SK-N-SH (cell line): ENCODE results near the gene PLAGL2. TPM values are rescaled to one million over a fixed set of nuclear protein-coding genes. Genes with fewer than 3 reads are reported as not detected.

ENCODE experiments used
- CTCF ChIA-PET: fragments of 300-600, 350-600 bp; formaldehyde crosslinking; extraction: SDS; loops from one replicate; lab custom pipeline; 2021; lab: Yijun Ruan, JAX
- POLR2A ChIA-PET: fragments of 350-600 bp; sonication (Branson Sonifier 250); formaldehyde crosslinking; extraction: SDS; loops from one replicate; lab custom pipeline; 2020; ENCODE audit warnings: antibody characterized with exemption, inconsistent platforms; lab: Yijun Ruan, JAX
- DNase-seq: peaks from one replicate; pipeline ENCODE4 v3.0.0; 2012
- H2AFZ ChIP-seq: fragments of 200-600 bp; sonication (generic); 2 replicates; pipeline ENCODE4 v1.8.1; 2016; ENCODE audit warnings: antibody characterized with exemption, mild to moderate bottlenecking, low read depth
- H3F3A ChIP-seq: fragments of 200-600 bp; sonication (generic); replicated peaks from 2 replicates; pipeline ENCODE3; 2016; ENCODE audit warnings: antibody characterized with exemption, mild to moderate bottlenecking; ENCODE audit not compliant: insufficient read depth
- H3K27ac ChIP-seq, 2 experiments: fragments of 200-500 bp in 1 of 2; fragments of 200-600 bp in 1 of 2; sonication (Bioruptor generic) in 1 of 2; sonication (generic), shearing (Covaris generic) in 1 of 2; 2 replicates each; pipeline versions ENCODE4 v1.5.1 to v1.6.1; 2014 to 2016; ENCODE audit warnings: low read depth in 2 of 2, inconsistent platforms in 1 of 2, low read length in 1 of 2, mild to moderate bottlenecking in 1 of 2, mixed read lengths in 1 of 2
- H3K27me3 ChIP-seq: fragments of 200-600 bp; sonication (generic), shearing (Covaris generic); 2 replicates; pipeline ENCODE4 v1.6.1; 2016; ENCODE audit warnings: mixed run types; ENCODE audit not compliant: insufficient read depth
- H3K36me3 ChIP-seq, 2 experiments: fragments of 200-500 bp in 1 of 2; fragments of 200-600 bp in 1 of 2; sonication (Bioruptor generic) in 1 of 2; sonication (generic) in 1 of 2; replicated peaks in 1 of 2; 2 replicates each; pipeline versions ENCODE3 to v1.5.1; 2014 to 2016; ENCODE audit warnings: low read length in 1 of 2, mild to moderate bottlenecking in 1 of 2; ENCODE audit not compliant: insufficient read depth in 2 of 2, control insufficient read depth in 1 of 2
- H3K4me1 ChIP-seq, 2 experiments: fragments of 200-500 bp in 1 of 2; fragments of 200-600 bp in 1 of 2; sonication (Bioruptor generic) in 1 of 2; sonication (generic), shearing (Covaris generic) in 1 of 2; 2 replicates each; pipeline versions ENCODE4 v1.5.1 to v1.6.1; 2014 to 2016; ENCODE audit warnings: low read depth in 1 of 2, low read length in 1 of 2, mixed run types in 1 of 2; ENCODE audit not compliant: insufficient read depth in 2 of 2, control insufficient read depth in 1 of 2
- H3K4me2 ChIP-seq: fragments of 200-600 bp; sonication (generic), shearing (Covaris generic); 2 replicates; pipeline ENCODE4 v1.6.1; 2017; ENCODE audit warnings: mixed run types
- H3K4me3 ChIP-seq, 2 experiments: fragments of 200-500 bp in 1 of 2; fragments of 200-600 bp in 1 of 2; sonication (Bioruptor generic) in 1 of 2; sonication (generic), shearing (Covaris generic) in 1 of 2; 2 replicates each; pipeline versions ENCODE4 v1.5.1 to v1.8.1; 2014 to 2016; ENCODE audit warnings: low read depth in 2 of 2, inconsistent platforms in 1 of 2, low read length in 1 of 2, mild to moderate bottlenecking in 1 of 2, mixed read lengths in 1 of 2, moderate library complexity in 1 of 2
- H3K79me2 ChIP-seq: fragments of 200-600 bp; sonication (generic); 2 replicates; pipeline ENCODE4 v1.8.1; 2017; ENCODE audit warnings: mild to moderate bottlenecking; ENCODE audit not compliant: insufficient read depth
- H3K9ac ChIP-seq: fragments of 200-600 bp; sonication (generic); 2 replicates; pipeline ENCODE4 v1.6.1; 2017; ENCODE audit warnings: mixed run types
- H3K9me2 ChIP-seq: fragments of 200-600 bp; sonication (generic); 2 replicates; pipeline ENCODE4 v1.6.1; 2017; ENCODE audit warnings: mixed run types
- H3K9me3 ChIP-seq: fragments of 200-600 bp; sonication (generic); 2 replicates; pipeline ENCODE4 v1.6.1; 2017; ENCODE audit warnings: mixed run types, mild to moderate bottlenecking, moderate library complexity
- H4K20me1 ChIP-seq: fragments of 200-600 bp; sonication (generic); 2 replicates; pipeline ENCODE4 v1.6.1; 2017; ENCODE audit warnings: mild to moderate bottlenecking, mixed run types; ENCODE audit not compliant: insufficient read depth
- CHD2 ChIP-seq: fragments of 150-350 bp; IDR thresholded peaks from 2 replicates; pipeline ENCODE4 v1.6.1; 2018; ENCODE audit warnings: low read length; ENCODE audit not compliant: partially characterized antibody
- CTCF ChIP-seq: fragments of 200-600 bp; sonication (generic); IDR thresholded peaks from 2 replicates; pipeline ENCODE4 v1.6.1; 2017; ENCODE audit warnings: antibody characterized with exemption, mild to moderate bottlenecking, moderate library complexity
- EP300 ChIP-seq, 2 experiments: IDR thresholded peaks; 2 replicates each; pipeline versions ENCODE4 v1.4.0 to v1.6.1; 2012; ENCODE audit warnings: borderline replicate concordance in 1 of 2, low read depth in 1 of 2, low read length in 1 of 2
- FOSL2 ChIP-seq: IDR thresholded peaks from 2 replicates; pipeline ENCODE4 v1.4.0; 2012; ENCODE audit warnings: low read depth, mild to moderate bottlenecking, moderate library complexity, borderline replicate concordance
- GABPA ChIP-seq: IDR thresholded peaks from 2 replicates; pipeline ENCODE4 v1.4.0; 2012; ENCODE audit warnings: low read depth, mild to moderate bottlenecking
- IRF3 ChIP-seq: fragments of 150-350 bp; IDR thresholded peaks from 2 replicates; pipeline ENCODE4 v1.6.1; 2016; ENCODE audit warnings: mild to moderate bottlenecking, low read depth, low read length
- JUND ChIP-seq: IDR thresholded peaks from 2 replicates; pipeline ENCODE4 v1.4.0; 2012
- NRF1 ChIP-seq: IDR thresholded peaks from 2 replicates; pipeline ENCODE4 v1.6.1; 2012; ENCODE audit warnings: low read depth, mild to moderate bottlenecking, low read length
- POLR2AphosphoS5 ChIP-seq: IDR thresholded peaks from 2 replicates; pipeline ENCODE4 v1.6.1; 2012; ENCODE audit warnings: low read depth, low read length
- RCOR1 ChIP-seq: fragments of 150-350 bp; IDR thresholded peaks from 2 replicates; pipeline ENCODE4 v1.6.1; 2017; ENCODE audit warnings: antibody characterized with exemption, low read length
- TAF1 ChIP-seq: IDR thresholded peaks from 2 replicates; pipeline ENCODE4 v1.6.1; 2012; ENCODE audit warnings: low read depth, mild to moderate bottlenecking, low read length, moderate library complexity, borderline replicate concordance
- TEAD4 ChIP-seq: IDR thresholded peaks from 2 replicates; pipeline ENCODE4 v1.4.0; 2012; ENCODE audit warnings: mild to moderate bottlenecking, borderline replicate concordance; ENCODE audit not compliant: insufficient read depth
- YY1 ChIP-seq: IDR thresholded peaks from 2 replicates; pipeline ENCODE4 v1.4.0; 2012; ENCODE audit warnings: low read depth, mild to moderate bottlenecking
- WGBS: methylation state at CpG from one replicate; pipeline ENCODE4 v1.1.6; 2017; ENCODE audit warnings: low lambda C conversion rate; 5-methylcytosine and 5-hydroxymethylcytosine counted together
- polyA plus RNA-seq, 3 experiments: library from polyadenylated mRNA; depleted of rRNA; stranded (reverse); fragments of >200 nt; gene quantifications; 2 replicates each; pipeline ENCODE4 v1.2.3, GENCODE V29; 2012
- TF ChIP-seq, protein P1 (sequence below): IDR thresholded peaks from 2 replicates; pipeline ENCODE4 v1.6.1; 2012; ENCODE audit warnings: mild to moderate bottlenecking, low read depth, low read length, moderate library complexity
- TF ChIP-seq, protein P2 (sequence below): IDR thresholded peaks from 2 replicates; pipeline ENCODE4 v1.4.0; 2012; ENCODE audit warnings: low read depth, borderline replicate concordance

PLAGL2 gene
- polyA plus RNA-seq, 1 of the 3 experiments (the other 2 are of a cell fraction) = 4.0 TPM

GRCh38 chr20:32160341-32160740, 47.2 kb downstream of the PLAGL2 start (continued):
- TF ChIP-seq, protein P1, sequence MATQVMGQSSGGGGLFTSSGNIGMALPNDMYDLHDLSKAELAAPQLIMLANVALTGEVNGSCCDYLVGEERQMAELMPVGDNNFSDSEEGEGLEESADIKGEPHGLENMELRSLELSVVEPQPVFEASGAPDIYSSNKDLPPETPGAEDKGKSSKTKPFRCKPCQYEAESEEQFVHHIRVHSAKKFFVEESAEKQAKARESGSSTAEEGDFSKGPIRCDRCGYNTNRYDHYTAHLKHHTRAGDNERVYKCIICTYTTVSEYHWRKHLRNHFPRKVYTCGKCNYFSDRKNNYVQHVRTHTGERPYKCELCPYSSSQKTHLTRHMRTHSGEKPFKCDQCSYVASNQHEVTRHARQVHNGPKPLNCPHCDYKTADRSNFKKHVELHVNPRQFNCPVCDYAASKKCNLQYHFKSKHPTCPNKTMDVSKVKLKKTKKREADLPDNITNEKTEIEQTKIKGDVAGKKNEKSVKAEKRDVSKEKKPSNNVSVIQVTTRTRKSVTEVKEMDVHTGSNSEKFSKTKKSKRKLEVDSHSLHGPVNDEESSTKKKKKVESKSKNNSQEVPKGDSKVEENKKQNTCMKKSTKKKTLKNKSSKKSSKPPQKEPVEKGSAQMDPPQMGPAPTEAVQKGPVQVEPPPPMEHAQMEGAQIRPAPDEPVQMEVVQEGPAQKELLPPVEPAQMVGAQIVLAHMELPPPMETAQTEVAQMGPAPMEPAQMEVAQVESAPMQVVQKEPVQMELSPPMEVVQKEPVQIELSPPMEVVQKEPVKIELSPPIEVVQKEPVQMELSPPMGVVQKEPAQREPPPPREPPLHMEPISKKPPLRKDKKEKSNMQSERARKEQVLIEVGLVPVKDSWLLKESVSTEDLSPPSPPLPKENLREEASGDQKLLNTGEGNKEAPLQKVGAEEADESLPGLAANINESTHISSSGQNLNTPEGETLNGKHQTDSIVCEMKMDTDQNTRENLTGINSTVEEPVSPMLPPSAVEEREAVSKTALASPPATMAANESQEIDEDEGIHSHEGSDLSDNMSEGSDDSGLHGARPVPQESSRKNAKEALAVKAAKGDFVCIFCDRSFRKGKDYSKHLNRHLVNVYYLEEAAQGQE = no peak
- TF ChIP-seq GABPA = no peak
- TF ChIP-seq, protein P2, sequence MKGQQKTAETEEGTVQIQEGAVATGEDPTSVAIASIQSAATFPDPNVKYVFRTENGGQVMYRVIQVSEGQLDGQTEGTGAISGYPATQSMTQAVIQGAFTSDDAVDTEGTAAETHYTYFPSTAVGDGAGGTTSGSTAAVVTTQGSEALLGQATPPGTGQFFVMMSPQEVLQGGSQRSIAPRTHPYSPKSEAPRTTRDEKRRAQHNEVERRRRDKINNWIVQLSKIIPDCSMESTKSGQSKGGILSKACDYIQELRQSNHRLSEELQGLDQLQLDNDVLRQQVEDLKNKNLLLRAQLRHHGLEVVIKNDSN = no peak

DNA sequence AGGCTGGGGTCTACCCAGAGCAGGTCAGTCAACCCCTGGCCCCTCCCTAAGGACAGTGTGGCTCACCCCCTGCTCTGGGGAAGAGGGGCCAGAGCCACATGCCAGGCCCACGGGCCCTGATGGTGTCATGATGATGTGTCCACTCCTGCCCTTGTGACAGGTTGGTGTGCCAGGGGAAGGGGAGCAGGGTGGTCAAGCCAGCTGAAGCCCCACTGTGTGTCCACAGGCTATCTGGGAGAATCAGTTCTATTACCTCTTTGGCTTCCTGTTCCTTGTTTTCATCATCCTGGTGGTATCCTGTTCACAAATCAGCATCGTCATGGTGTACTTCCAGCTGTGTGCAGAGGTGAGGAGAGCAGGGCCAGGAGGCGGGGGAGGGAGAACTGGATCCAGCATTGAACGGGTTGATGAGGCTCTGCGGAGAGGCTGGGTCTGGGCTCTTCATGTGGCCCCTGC, 47.7 kb downstream of the PLAGL2 start:
- Histone ChIP-seq H3K27me3 (no peaks in the 10 kb centered on the region), H3K4me3 (no peak overlapping the region), H4K20me1 (no peaks in the 10 kb centered on the region), H3K9me3 (no peaks in the 10 kb centered on the region), H3K36me3 (peaks cover 35 to 54% of the 10 kb centered on the region in 2 experiments), H3F3A (no peaks in the 10 kb centered on the region), H3K4me2 (no peak overlapping the region), H3K79me2 (no peaks in the 10 kb centered on the region), H3K27ac (no peak overlapping the region), H3K4me1 (peaks cover 0 to 11% of the 10 kb centered on the region in 2 experiments; a peak in 3 of 4 replicates), H3K9me2 (no peaks in the 10 kb centered on the region), H2AFZ (no peak overlapping the region), H3K9ac (no peak overlapping the region)
- POLR2A ChIA-PET = no interaction called here
- TF ChIP-seq CHD2 (no peak), CTCF (no peak), TAF1 (no peak), POLR2AphosphoS5 (no peak), JUND (no peak), NRF1 (no peak), TEAD4 (no peak), YY1 (no peak), FOSL2 (no peak), IRF3 (no peak), RCOR1 (no peak), EP300 (IDR thresholded peaks at IDR 0.05; ENCODE audit: borderline replicate concordance in 1 of 2, low read depth in 1 of 2, low read length in 1 of 2) (no peak)
- TF ChIP-seq, protein P1 = no peak
- CTCF ChIA-PET = interaction anchor here (0.9 to 1.9 kb wide), 4 partner anchors 9 to 493 kb away, joined by 3 to 5 read pairs (median 4); no protein-coding TSS in a partner anchor
- WGBS = 91% methylated on average over 5 of the region's 5 CpGs
- no peak for DNase-seq
